ENCODE data around the gene RGS9BP.
"Not testable (repeated sequence)": the region's sequence is repeated elsewhere in the genome, so short reads cannot be mapped to it uniquely, and the experiment has no call there.

The RGS9BP gene

DNA sequence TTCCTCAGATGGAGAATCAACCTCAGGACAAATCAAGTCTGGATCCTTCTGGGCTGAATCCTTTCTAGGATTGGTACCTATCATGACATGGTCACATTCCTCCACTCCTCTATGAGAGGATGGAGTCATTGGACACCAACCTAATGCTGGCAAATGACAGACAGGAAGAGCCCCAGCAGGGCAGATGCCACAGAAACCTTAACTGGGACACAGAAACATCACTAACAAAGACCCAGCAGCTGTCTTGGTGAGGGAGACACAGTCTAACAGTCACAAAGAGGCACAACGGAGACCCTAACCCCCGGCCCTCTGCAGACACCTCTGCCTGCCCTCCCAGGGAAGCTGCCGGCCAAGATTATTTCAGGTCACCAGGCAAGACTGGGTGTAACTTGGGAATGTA lies 2.8 kb upstream of the RGS9BP start:
- no peak for DNase-seq

GRCh38 chr19:32673573-32673972 lies 2.1 kb upstream of the RGS9BP start:
- no peak for DNase-seq

GRCh38 chr19:32674153-32674930 lies 1.3 kb upstream of the RGS9BP start:
- DNase-seq, result no peak

DNA sequence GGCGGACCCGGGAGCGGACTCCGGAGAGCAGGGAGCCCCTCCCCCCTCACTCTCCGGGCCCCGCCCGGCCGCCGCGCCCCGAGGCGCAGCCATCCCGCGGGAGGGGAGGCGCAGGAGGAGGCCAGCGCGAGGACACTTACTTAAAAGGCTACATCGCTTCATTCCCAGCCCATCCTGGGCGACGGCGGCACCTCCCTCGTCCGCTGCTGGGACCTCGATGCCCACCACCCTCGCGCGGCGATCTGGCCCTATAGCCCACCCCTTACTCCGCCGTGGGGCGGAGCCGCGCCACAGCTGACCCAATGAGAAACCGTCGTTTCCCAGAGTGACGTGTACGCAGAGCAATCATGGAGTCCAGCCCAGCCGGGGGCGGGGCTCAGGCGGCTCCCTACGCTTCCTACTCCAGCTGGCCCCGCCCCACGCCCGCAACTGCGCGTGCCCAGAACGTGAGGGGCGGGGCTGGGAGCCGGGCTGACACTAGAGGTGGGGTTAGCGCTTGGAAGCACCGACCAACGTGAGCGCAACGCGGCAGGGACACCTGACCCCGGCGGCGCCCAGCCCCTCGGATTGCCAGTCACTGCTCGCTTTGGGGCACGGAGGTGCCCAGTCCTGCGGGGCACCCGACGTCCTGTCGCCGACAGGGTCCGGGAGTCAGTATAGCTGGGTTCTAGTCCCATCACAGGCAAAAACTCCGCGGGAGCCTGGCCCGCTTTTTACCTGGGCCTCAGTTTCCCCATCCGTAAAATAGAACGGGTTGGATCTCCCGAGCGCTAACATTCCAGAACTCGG lies 523 bp upstream of the RGS9BP start, which contains the start of gene ANKRD27:
Gene ANKRD27 (minus strand): TSS at position 250 of the 789 bp plus-strand sequence. CDS start 16,165 bp downstream, outside the sequence.
- DNase-seq, result peak; percentile 97

- no peak for DNase-seq
These were observed 692 bp downstream of the RGS9BP start for GRCh38 chr19:32676186-32676894.

GRCh38 chr19:32676895-32677359 lies 1.3 kb downstream of the RGS9BP start:
- no peak for DNase-seq

DNA sequence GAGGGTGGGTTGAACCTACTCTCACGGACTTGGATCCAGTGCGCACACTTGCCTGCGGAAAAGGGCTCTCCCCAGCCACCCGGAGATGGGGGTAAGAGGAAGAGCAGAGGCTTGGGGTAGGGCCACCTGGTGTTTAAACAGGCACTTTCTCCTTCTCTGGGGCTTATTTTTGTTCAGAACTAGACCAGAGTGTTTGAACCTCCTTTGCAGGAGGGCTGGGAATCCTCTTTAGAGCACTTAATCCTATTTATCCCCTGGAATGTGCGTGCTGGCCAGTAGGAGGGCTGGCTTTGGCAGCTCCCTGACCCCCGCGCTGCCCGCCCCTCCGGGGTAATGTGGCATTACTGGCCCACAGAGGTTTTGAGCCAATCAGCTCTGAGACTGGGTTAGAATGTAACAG lies 2.0 kb downstream of the RGS9BP start:
- DNase-seq, result no peak

DNA sequence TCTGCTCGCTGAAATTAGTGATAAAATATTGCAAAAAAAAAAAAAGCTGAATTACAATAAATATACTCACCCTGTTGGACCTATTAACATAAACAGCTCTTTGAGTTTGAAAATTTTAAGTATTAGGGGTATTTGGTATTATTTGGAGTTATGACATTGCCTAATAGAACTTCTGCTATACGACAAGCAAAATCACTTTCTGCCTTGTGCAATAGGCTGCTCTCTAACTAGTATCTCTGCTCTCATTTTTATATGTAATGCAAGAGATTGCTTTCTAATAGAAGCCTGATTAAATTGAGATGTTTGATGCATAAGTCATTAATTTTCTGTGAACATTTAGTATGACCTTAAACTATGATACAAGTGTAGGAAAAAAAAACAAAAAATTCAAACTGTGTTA lies 5.3 kb downstream of the RGS9BP start:
- DNase-seq, result no peak

DNA sequence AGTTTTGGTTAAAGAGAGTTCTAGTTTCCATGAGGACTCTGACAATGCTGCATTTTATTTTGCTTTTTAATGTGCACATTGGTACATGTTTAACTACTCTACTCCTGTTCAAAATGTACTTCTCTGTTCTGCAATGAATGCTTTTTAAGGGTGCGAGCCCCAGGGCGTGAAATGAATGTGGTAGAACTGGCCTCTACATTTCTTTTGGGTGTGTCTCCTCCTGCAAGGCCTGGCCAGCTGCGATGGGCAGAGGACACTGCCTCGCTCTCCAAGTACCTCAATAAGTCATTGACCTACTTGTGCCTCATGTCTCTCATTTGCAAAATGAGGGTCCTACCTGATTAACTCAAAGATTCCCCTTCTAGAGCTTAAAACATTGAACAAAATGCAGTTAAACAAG lies 6.7 kb downstream of the RGS9BP start:
- no peak for DNase-seq

- no peak for DNase-seq
These were observed 11.3 kb downstream of the RGS9BP start for GRCh38 chr19:32686847-32687475.

DNA sequence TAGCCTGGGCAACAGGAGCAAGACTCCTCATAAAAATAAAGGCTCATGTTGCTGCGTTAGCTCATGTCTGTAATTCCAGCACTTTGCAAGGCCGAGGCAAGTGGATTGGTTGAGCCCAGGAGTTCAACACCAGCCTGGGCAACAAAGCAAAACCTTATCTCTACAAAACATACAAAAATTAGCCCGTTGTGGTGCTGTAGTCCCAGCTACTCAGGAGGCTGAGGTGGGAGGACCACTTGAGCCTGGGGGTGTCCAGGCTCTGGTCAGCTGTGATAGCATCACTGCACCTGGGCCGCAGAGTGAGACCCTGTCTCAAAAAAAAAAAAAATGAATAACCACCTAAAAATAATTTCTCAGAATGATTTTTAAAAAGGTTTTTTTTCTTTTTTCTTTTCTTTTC lies 12.0 kb downstream of the RGS9BP start:
- no peak for DNase-seq

- no peak for DNase-seq
These were observed 12.7 kb downstream of the RGS9BP start for GRCh38 chr19:32688311-32688710.

DNA sequence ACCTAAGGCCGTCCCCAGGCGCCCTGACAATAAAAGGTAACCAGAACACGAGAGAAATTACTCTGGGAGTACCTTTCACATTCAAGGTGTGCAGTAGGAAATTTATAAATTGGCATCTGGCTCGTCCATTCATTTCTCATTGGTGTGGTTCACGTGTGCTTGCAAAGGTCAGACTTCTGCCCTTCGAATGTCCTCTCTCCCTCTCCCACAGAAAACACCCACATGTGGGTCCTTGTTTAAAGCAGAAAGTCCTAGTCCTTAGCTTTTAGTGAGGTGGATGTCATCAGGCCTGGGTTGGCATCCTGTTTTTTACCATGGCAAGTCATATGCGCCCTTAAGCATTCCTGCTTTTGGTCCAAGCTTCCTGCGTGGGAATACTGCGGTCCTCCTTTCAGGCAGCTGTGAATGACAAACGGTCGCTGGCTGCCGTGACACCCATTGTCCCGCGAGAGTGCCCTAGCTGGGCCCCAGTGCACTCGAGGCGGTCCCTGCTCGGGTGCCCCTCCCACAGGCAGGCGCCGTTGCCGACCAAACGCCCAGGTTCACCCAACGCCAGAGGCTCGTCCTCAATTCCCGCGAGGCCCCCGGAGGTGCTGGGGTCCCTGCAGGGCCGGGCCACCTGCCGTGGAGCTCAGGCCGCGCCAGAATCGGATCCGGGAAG lies 15.8 kb downstream of the RGS9BP start, which contains the start of gene NUDT19:
Gene NUDT19 (plus strand): TSS at position 531 of the 661 bp plus-strand sequence. CDS start 140 bp downstream, outside the sequence.
- peak; percentile 61 for DNase-seq

GRCh38 chr19:32691952-32692726 lies 16.5 kb downstream of the RGS9BP start:
- no peak for DNase-seq

- DNase-seq, result no peak
These were observed 17.0 kb downstream of the RGS9BP start for GRCh38 chr19:32692727-32693061.

DNA sequence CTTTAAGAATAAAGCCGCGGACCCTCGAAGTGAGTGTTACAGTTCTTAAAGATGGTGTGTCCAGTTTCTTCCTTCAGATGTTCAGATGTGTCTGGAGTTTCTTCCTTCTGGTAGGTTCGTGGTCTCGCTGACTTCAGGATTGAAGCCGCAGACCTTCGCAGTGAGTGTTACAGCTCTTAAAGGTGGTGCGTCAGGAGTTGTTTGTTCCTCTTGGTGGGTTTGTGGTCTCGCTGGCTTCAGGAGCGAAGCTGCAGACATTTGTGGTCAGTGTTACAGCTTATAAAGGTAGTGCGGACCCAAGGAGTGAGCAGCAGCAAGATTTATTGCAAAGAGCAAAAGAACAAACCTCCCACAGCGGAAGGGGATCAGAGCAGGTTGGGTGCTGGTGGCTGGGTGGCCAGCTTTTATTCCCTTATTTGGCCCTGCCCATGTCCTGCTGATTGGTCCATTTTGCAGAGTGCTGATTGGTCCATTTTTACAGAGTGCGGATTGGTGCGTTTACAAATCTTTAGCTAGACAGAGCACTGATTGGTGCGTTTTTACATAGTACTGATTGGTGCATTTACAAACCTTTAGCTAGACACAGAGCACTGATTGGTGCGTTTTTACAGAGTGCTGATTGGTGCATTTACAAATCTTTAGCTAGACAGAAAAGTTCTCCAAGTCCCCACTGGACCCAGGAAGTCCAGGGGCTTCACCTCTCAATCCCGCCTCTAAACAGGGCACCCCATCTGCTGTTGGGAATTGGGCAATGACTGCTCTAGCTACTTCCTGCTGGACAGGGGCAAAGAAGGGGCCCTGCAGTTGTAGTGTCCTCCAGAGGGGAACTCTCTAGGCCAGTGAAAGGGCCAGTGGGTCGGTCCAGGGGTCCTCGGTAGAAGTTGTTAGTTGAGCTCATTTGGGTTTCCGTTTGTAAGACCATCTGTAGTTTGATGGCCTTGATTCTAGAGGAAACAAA lies 17.8 kb downstream of the RGS9BP start:
- not testable (repeated sequence) for DNase-seq

DNA sequence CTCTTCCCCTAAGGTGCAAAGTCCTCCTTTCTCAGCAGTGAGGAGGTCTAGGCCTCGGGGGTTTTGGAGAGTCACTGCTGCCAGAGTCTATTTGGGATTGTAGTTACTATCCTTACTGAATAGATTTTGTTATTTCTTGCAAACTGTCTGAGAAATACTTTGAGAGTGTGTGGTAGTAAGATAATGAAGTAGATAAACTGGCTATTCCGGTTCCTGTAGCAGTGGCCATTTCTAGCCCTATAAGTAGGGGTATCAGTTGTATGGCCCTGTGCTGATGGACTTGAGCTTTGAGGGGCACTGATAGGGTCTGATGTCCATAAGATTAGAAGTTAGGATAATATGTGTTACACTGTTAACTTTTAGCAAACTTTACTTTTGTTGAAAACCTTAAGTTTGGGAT lies 18.7 kb downstream of the RGS9BP start:
- not testable (repeated sequence) for DNase-seq

GRCh38 chr19:32694851-32695250 lies 19.2 kb downstream of the RGS9BP start:
- not testable (repeated sequence) for DNase-seq

GRCh38 chr19:32695506-32695905 lies 19.9 kb downstream of the RGS9BP start:
- DNase-seq, result not testable (repeated sequence)

DNA sequence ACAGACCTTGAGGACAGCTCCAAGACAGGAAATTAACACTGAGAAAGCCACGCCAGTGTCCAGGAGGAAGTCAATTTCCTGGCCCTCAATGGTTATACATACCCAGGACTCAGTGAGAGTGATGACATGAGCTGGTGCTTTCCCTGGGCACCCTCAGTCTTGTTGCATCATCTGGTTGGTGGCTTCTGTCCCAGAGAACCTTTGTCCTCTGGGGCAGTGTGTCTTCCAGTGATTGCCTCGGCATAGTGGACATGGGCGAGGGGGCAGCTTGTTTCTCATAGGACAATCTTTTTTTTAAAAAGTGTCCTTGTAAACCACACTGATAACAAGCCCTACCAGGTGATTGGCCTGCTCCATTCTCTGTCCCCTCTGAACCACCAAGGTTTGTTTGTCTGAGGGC lies 21.1 kb downstream of the RGS9BP start:
- not testable (repeated sequence) for DNase-seq
